ENCODE results near the gene ATP5F1D.

The ATP5F1D gene

GRCh38 chr19:1273263-1274041, 31.9 kb downstream of the ATP5F1D start:
- H3K9ac ChIP-seq (ENCODE audit: low read depth, low read length), result peak overlapping the region; percentile 37; the same call in 1 of the 2 replicates
- no peak overlapping the region for H3K27ac ChIP-seq (ENCODE audit: low read length)
- H3K4me1 ChIP-seq (ENCODE audit: insufficient read depth, low read length), result peaks cover 9% of the 10 kb centered on the region
- H3K4me3 ChIP-seq (ENCODE audit: low read length), result no peak overlapping the region
- H3K27me3 ChIP-seq (ENCODE audit: insufficient read depth, low read length), result peaks cover 2% of the 10 kb centered on the region; the same call in 1 of the 2 replicates
- H3K36me3 ChIP-seq (ENCODE audit: insufficient read depth, low read depth, low read length), result peaks cover 49% of the 10 kb centered on the region
- H3K9me3 ChIP-seq (ENCODE audit: insufficient read depth, low read depth, low read length), result no peaks in the 10 kb centered on the region

- peaks cover 53% of the 10 kb centered on the region for H3K36me3 ChIP-seq (ENCODE audit: insufficient read depth, low read depth, low read length)
- peak overlapping the region; percentile 63; the same call in 1 of the 2 replicates for H3K4me3 ChIP-seq (ENCODE audit: low read length)
- no peaks in the 10 kb centered on the region for H3K27me3 ChIP-seq (ENCODE audit: insufficient read depth, low read length)
- H3K4me1 ChIP-seq (ENCODE audit: insufficient read depth, low read length), result peaks cover 5% of the 10 kb centered on the region
- H3K27ac ChIP-seq (ENCODE audit: low read length), result peak overlapping the region; percentile 90
- peak overlapping the region; percentile 88 for H3K9ac ChIP-seq (ENCODE audit: low read depth, low read length)
- H3K9me3 ChIP-seq (ENCODE audit: insufficient read depth, low read depth, low read length), result no peaks in the 10 kb centered on the region
These were observed 32.7 kb downstream of the ATP5F1D start for GRCh38 chr19:1274081-1274851.

GRCh38 chr19:1274852-1275259, 33.3 kb downstream of the ATP5F1D start:
- peak overlapping the region; percentile 63; the same call in 1 of the 2 replicates for H3K4me3 ChIP-seq (ENCODE audit: low read length)
- peaks cover 53% of the 10 kb centered on the region for H3K36me3 ChIP-seq (ENCODE audit: insufficient read depth, low read depth, low read length)
- peak overlapping the region; percentile 88 for H3K9ac ChIP-seq (ENCODE audit: low read depth, low read length)
- H3K27ac ChIP-seq (ENCODE audit: low read length), result peak overlapping the region; percentile 90
- H3K4me1 ChIP-seq (ENCODE audit: insufficient read depth, low read length), result peaks cover 5% of the 10 kb centered on the region
- H3K9me3 ChIP-seq (ENCODE audit: insufficient read depth, low read depth, low read length), result no peaks in the 10 kb centered on the region
- H3K27me3 ChIP-seq (ENCODE audit: insufficient read depth, low read length), result no peaks in the 10 kb centered on the region

- Histone ChIP-seq H3K27ac (ENCODE audit: low read length) (peak within 1 kb of the TSS; percentile 90), H3K4me1 (ENCODE audit: insufficient read depth, low read length) (peaks cover 5% of the 10 kb centered on the region), H3K36me3 (ENCODE audit: insufficient read depth, low read depth, low read length) (peaks cover 50% of the 10 kb centered on the region), H3K4me3 (ENCODE audit: low read length) (peak within 1 kb of the TSS; percentile 88), H3K27me3 (ENCODE audit: insufficient read depth, low read length) (no peaks in the 10 kb centered on the region), H3K9ac (ENCODE audit: low read depth, low read length) (peak within 1 kb of the TSS; percentile 93), H3K9me3 (ENCODE audit: insufficient read depth, low read depth, low read length) (no peaks in the 10 kb centered on the region)
These were observed 33.9 kb downstream of the ATP5F1D start, which contains the start of gene FAM174C for GRCh38 chr19:1275260-1275975. FAM174C (plus strand) TSS chr19:1275530; CDS start chr19:1275550, 20 bp downstream.

- peak overlapping the region; percentile 78 for H3K27ac ChIP-seq (ENCODE audit: low read length)
- peaks cover 5% of the 10 kb centered on the region for H3K4me1 ChIP-seq (ENCODE audit: insufficient read depth, low read length)
- H3K9ac ChIP-seq (ENCODE audit: low read depth, low read length), result peak overlapping the region; percentile 93
- no peaks in the 10 kb centered on the region for H3K27me3 ChIP-seq (ENCODE audit: insufficient read depth, low read length)
- H3K4me3 ChIP-seq (ENCODE audit: low read length), result peak overlapping the region; percentile 88
- peaks cover 43% of the 10 kb centered on the region for H3K36me3 ChIP-seq (ENCODE audit: insufficient read depth, low read depth, low read length)
- H3K9me3 ChIP-seq (ENCODE audit: insufficient read depth, low read depth, low read length), result no peaks in the 10 kb centered on the region
These were observed 34.6 kb downstream of the ATP5F1D start for GRCh38 chr19:1275976-1276627.

- Histone ChIP-seq H3K27ac (ENCODE audit: low read length) (no peak overlapping the region), H3K27me3 (ENCODE audit: insufficient read depth, low read length) (no peaks in the 10 kb centered on the region), H3K9ac (ENCODE audit: low read depth, low read length) (peak overlapping the region; percentile 93; the same call in 1 of the 2 replicates), H3K9me3 (ENCODE audit: insufficient read depth, low read depth, low read length) (no peaks in the 10 kb centered on the region), H3K4me1 (ENCODE audit: insufficient read depth, low read length) (peaks cover 5% of the 10 kb centered on the region), H3K36me3 (ENCODE audit: insufficient read depth, low read depth, low read length) (peaks cover 38% of the 10 kb centered on the region), H3K4me3 (ENCODE audit: low read length) (peak overlapping the region; percentile 88)
These were observed 35.1 kb downstream of the ATP5F1D start for GRCh38 chr19:1276628-1277022.

- Histone ChIP-seq H3K27ac (ENCODE audit: low read length) (no peak overlapping the region), H3K9me3 (ENCODE audit: insufficient read depth, low read depth, low read length) (no peaks in the 10 kb centered on the region), H3K36me3 (ENCODE audit: insufficient read depth, low read depth, low read length) (peaks cover 34% of the 10 kb centered on the region), H3K4me3 (ENCODE audit: low read length) (no peak overlapping the region), H3K27me3 (ENCODE audit: insufficient read depth, low read length) (no peaks in the 10 kb centered on the region), H3K9ac (ENCODE audit: low read depth, low read length) (no peak overlapping the region), H3K4me1 (ENCODE audit: insufficient read depth, low read length) (peaks cover 5% of the 10 kb centered on the region)
These were observed 35.5 kb downstream of the ATP5F1D start for GRCh38 chr19:1277061-1277460.

GRCh38 chr19:1278074-1278473, 36.5 kb downstream of the ATP5F1D start:
- H3K9ac ChIP-seq (ENCODE audit: low read depth, low read length), result no peak overlapping the region
- H3K27ac ChIP-seq (ENCODE audit: low read length), result no peak overlapping the region

GRCh38 chr19:1278713-1279660, 37.4 kb downstream of the ATP5F1D start:
- Histone ChIP-seq H3K27me3 (ENCODE audit: insufficient read depth, low read length) (peaks cover 5% of the 10 kb centered on the region; the same call in 1 of the 2 replicates), H3K9me3 (ENCODE audit: insufficient read depth, low read depth, low read length) (no peaks in the 10 kb centered on the region), H3K9ac (ENCODE audit: low read depth, low read length) (no peak overlapping the region), H3K4me1 (ENCODE audit: insufficient read depth, low read length) (no peaks in the 10 kb centered on the region), H3K27ac (ENCODE audit: low read length) (no peak overlapping the region), H3K36me3 (ENCODE audit: insufficient read depth, low read depth, low read length) (peaks cover 14% of the 10 kb centered on the region), H3K4me3 (ENCODE audit: low read length) (no peak overlapping the region)

More at GRCh38 chr19:1278074-1278473, 36.5 kb downstream of the ATP5F1D start:
- Histone ChIP-seq H3K4me1 (ENCODE audit: insufficient read depth, low read length) (peaks cover 5% of the 10 kb centered on the region), H3K9me3 (ENCODE audit: insufficient read depth, low read depth, low read length) (no peaks in the 10 kb centered on the region), H3K4me3 (ENCODE audit: low read length) (no peak overlapping the region), H3K36me3 (ENCODE audit: insufficient read depth, low read depth, low read length) (peaks cover 23% of the 10 kb centered on the region), H3K27me3 (ENCODE audit: insufficient read depth, low read length) (no peaks in the 10 kb centered on the region)

- Histone ChIP-seq H3K4me3 (ENCODE audit: low read length) (no peak overlapping the region), H3K27me3 (ENCODE audit: insufficient read depth, low read length) (peaks cover 13% of the 10 kb centered on the region), H3K36me3 (ENCODE audit: insufficient read depth, low read depth, low read length) (peaks cover 6% of the 10 kb centered on the region), H3K27ac (ENCODE audit: low read length) (no peak overlapping the region), H3K9ac (ENCODE audit: low read depth, low read length) (no peak overlapping the region), H3K4me1 (ENCODE audit: insufficient read depth, low read length) (no peaks in the 10 kb centered on the region), H3K9me3 (ENCODE audit: insufficient read depth, low read depth, low read length) (no peaks in the 10 kb centered on the region)
These were observed 38.3 kb downstream of the ATP5F1D start for GRCh38 chr19:1279782-1280341.
